HAP-1 (cell line): Measurements from ENCODE around the gene GID8.

Experiments used
- DNase-seq, 2 experiments: peaks; one replicate each; pipeline ENCODE4 v3.0.0-alpha.2; 2016 to 2020; ENCODE audit warnings: low spot score in 2 of 2
- H3K27me3 ChIP-seq: fragments of 250-450 bp; sonication (Bioruptor Pico); 2 replicates; pipeline ENCODE4 v1.5.1; 2020; ENCODE audit warnings: low read depth, mild to moderate bottlenecking, moderate library complexity
- H3K36me3 ChIP-seq: fragments of 250-450 bp; sonication (Bioruptor Pico); replicated peaks from 2 replicates; pipeline ENCODE4 v1.5.1; 2020; ENCODE audit warnings: mild to moderate bottlenecking
- H3K4me1 ChIP-seq: fragments of 250-450 bp; sonication (Bioruptor Pico); 2 replicates; pipeline ENCODE4 v1.5.1; 2020; ENCODE audit warnings: mild to moderate bottlenecking
- H3K4me3 ChIP-seq: fragments of 250-450 bp; sonication (Bioruptor Pico); 2 replicates; pipeline ENCODE4 v1.5.1; 2020; ENCODE audit warnings: mild to moderate bottlenecking, moderate library complexity
- H3K9me3 ChIP-seq: fragments of 250-450 bp; sonication (Bioruptor Pico); 2 replicates; pipeline ENCODE4 v1.5.1; 2020; ENCODE audit warnings: mild to moderate bottlenecking, moderate library complexity
- in situ Hi-C: fragments of 300-500 bp; cut with MboI; formaldehyde crosslinking; loops from 3 replicates; pipeline ENCODE4 v1.14.3; 2020; ENCODE audit warnings: low sequenced_read_pairs, inconsistent platforms, mixed read lengths

GID8 gene

GRCh38 chr20:62965363-62965771 is 27.4 kb downstream of the GID8 start:
- H3K36me3 ChIP-seq, result no peaks in the 10 kb centered on the region; the same call in none of the 2 replicates
- no peak for DNase-seq
- peaks cover 7% of the 10 kb centered on the region; the same call in 1 of the 2 replicates for H3K27me3 ChIP-seq

GRCh38 chr20:62966212-62967148 is 28.5 kb downstream of the GID8 start:
- Histone ChIP-seq H3K9me3 (no peaks in the 10 kb centered on the region), H3K4me3 (no peak overlapping the region), H3K36me3 (no peaks in the 10 kb centered on the region; the same call in none of the 2 replicates), H3K27me3 (peaks cover 7% of the 10 kb centered on the region; the same call in 1 of the 2 replicates), H3K4me1 (no peaks in the 10 kb centered on the region)
- no peak for DNase-seq
- in situ Hi-C loops, result no loop called here

More at GRCh38 chr20:62965363-62965771, 27.4 kb downstream of the GID8 start:
- Histone ChIP-seq H3K4me1 (no peaks in the 10 kb centered on the region), H3K4me3 (no peak overlapping the region), H3K9me3 (no peaks in the 10 kb centered on the region)
- in situ Hi-C loops, result no loop called here

- Histone ChIP-seq H3K4me1 (no peaks in the 10 kb centered on the region), H3K9me3 (no peaks in the 10 kb centered on the region), H3K4me3 (no peak overlapping the region), H3K36me3 (no peaks in the 10 kb centered on the region; the same call in none of the 2 replicates), H3K27me3 (peaks cover 7% of the 10 kb centered on the region; the same call in 1 of the 2 replicates)
- DNase-seq, result no peak
- in situ Hi-C loops, result no loop called here
These were observed 29.2 kb downstream of the GID8 start for GRCh38 chr20:62967149-62967501.

GRCh38 chr20:62967628-62968351 is 29.8 kb downstream of the GID8 start:
- DNase-seq, result no peak
- Histone ChIP-seq H3K27me3 (peaks cover 7% of the 10 kb centered on the region; the same call in 1 of the 2 replicates), H3K36me3 (no peaks in the 10 kb centered on the region; the same call in 1 of the 2 replicates), H3K4me3 (no peak overlapping the region), H3K9me3 (no peaks in the 10 kb centered on the region), H3K4me1 (no peaks in the 10 kb centered on the region)
- in situ Hi-C loops, result no loop called here

GRCh38 chr20:62968378-62969178 is 30.6 kb downstream of the GID8 start:
- H3K4me1 ChIP-seq, result no peaks in the 10 kb centered on the region
- no peaks in the 10 kb centered on the region for H3K9me3 ChIP-seq
- in situ Hi-C loops, result no loop called here
- H3K36me3 ChIP-seq, result no peaks in the 10 kb centered on the region; the same call in 1 of the 2 replicates
- peaks cover 10% of the 10 kb centered on the region; the same call in 1 of the 2 replicates for H3K27me3 ChIP-seq
- no peak overlapping the region for H3K4me3 ChIP-seq
- no peak for DNase-seq

- in situ Hi-C loops, result no loop called here
- peaks cover 16% of the 10 kb centered on the region for H3K27me3 ChIP-seq
- no peaks in the 10 kb centered on the region for H3K4me1 ChIP-seq
- H3K9me3 ChIP-seq, result no peaks in the 10 kb centered on the region
- H3K4me3 ChIP-seq, result no peak overlapping the region
- no peak for DNase-seq
- no peaks in the 10 kb centered on the region; the same call in 1 of the 2 replicates for H3K36me3 ChIP-seq
These were observed 31.3 kb downstream of the GID8 start for GRCh38 chr20:62969179-62969760.

- H3K36me3 ChIP-seq, result no peaks in the 10 kb centered on the region; the same call in 1 of the 2 replicates
- H3K4me3 ChIP-seq, result no peak overlapping the region
- no peaks in the 10 kb centered on the region for H3K9me3 ChIP-seq
- no peak for DNase-seq
- in situ Hi-C loops, result no loop called here
- H3K4me1 ChIP-seq, result no peaks in the 10 kb centered on the region
- peaks cover 23% of the 10 kb centered on the region for H3K27me3 ChIP-seq
These were observed 32.0 kb downstream of the GID8 start for GRCh38 chr20:62969939-62970306.

- H3K36me3 ChIP-seq, result no peaks in the 10 kb centered on the region
- H3K9me3 ChIP-seq, result no peaks in the 10 kb centered on the region
- H3K27me3 ChIP-seq, result peaks cover 29% of the 10 kb centered on the region
- no peaks in the 10 kb centered on the region for H3K4me1 ChIP-seq
- DNase-seq, result no peak
- no peak overlapping the region for H3K4me3 ChIP-seq
- in situ Hi-C loops, result no loop called here
These were observed 32.6 kb downstream of the GID8 start for GRCh38 chr20:62970307-62971210.

GRCh38 chr20:62971211-62971949 is 33.4 kb downstream of the GID8 start:
- in situ Hi-C loops, result no loop called here
- H3K9me3 ChIP-seq, result no peaks in the 10 kb centered on the region
- H3K27me3 ChIP-seq, result peaks cover 34% of the 10 kb centered on the region
- H3K4me3 ChIP-seq, result no peak overlapping the region
- no peaks in the 10 kb centered on the region for H3K4me1 ChIP-seq
- no peak for DNase-seq
- no peaks in the 10 kb centered on the region for H3K36me3 ChIP-seq

GRCh38 chr20:62971950-62972844 is 34.2 kb downstream of the GID8 start:
- H3K4me1 ChIP-seq, result no peaks in the 10 kb centered on the region
- DNase-seq, result peak; percentile 70 to 93
- in situ Hi-C loops, result no loop called here
- H3K36me3 ChIP-seq, result no peaks in the 10 kb centered on the region
- H3K27me3 ChIP-seq, result peaks cover 41% of the 10 kb centered on the region
- H3K9me3 ChIP-seq, result no peaks in the 10 kb centered on the region
- no peak overlapping the region for H3K4me3 ChIP-seq
